GM12801 (cell line): ENCODE results near the gene AFF1.

ENCODE experiments used
- TF ChIP-seq, protein P1 (sequence below): IDR thresholded peaks from one replicate; pipeline ENCODE4 v1.5.1; 2011; ENCODE audit warnings: control low read depth; ENCODE audit not compliant: insufficient read length; ENCODE audit errors: extremely low read depth

The AFF1 gene

DNA sequence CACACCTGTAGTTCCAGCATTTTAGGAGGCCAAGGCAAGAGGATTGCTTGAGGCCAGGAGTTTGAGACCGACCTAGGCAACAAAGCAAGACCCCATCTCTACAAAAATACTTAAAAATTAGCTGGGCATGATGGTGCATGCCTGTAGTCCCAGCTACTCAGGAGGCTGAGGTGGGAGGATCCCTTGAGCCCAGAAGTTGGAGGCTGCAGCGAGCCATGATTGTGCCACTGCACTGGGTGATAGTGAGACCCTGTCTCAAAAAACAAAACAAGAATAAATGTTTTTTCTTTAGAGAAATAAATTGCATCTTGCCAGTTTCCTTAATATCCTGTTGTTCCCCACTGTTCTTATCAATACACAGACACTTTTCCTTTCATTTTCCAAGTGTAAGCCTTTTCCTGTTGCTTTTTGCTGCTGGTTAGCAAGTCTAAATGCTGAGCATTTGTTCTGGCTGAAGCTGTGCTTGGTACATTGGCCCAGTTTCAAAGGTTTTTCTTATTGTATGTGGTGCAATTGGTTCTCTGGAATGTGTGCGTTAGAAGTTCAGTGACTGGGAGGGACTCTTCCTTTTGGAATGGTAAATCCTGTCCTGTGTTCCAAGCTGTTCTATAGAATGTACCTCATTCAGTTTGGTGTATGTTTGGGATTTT is 98.2 kb downstream of the AFF1 start:
- TF ChIP-seq, protein P1, sequence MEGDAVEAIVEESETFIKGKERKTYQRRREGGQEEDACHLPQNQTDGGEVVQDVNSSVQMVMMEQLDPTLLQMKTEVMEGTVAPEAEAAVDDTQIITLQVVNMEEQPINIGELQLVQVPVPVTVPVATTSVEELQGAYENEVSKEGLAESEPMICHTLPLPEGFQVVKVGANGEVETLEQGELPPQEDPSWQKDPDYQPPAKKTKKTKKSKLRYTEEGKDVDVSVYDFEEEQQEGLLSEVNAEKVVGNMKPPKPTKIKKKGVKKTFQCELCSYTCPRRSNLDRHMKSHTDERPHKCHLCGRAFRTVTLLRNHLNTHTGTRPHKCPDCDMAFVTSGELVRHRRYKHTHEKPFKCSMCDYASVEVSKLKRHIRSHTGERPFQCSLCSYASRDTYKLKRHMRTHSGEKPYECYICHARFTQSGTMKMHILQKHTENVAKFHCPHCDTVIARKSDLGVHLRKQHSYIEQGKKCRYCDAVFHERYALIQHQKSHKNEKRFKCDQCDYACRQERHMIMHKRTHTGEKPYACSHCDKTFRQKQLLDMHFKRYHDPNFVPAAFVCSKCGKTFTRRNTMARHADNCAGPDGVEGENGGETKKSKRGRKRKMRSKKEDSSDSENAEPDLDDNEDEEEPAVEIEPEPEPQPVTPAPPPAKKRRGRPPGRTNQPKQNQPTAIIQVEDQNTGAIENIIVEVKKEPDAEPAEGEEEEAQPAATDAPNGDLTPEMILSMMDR: no peak

DNA sequence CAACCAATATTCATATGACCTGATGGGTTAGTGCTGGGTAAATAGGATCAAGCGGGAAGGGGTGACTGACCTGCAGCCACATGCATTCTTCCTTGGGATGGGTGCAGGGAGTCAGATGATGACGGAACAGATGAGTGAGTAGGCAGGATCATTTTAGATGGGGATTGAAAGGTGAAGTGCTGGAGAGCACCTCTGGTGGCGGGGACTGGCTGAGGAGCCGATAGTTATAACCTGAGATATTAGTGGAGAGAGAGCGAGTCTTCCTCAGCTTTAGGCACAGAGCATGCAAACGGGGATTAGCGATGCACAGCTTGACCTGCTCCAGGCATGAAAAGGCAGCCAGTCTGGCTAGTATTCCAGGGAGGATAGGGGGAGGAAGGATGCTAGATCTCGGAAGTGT is 99.1 kb downstream of the AFF1 start:
- TF ChIP-seq, protein P1: no peak

DNA sequence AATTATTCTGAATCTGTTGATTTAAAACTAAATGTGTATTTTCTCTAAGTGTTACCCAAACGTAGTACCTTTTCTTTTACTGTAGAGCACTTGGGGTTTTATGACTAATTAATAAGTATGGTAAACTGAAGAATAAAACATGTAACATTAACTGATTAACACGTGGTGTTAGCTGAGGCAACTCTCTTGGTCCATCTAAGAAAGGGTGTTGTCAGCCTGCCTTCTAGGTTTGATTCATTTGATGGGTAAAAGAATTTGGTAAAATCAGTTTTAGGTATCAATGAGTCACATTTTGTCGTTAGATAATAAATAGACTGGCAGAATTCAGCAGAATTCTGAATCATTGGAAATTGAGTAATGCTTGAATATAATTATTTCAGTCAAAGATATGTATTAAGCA is 99.7 kb downstream of the AFF1 start:
- TF ChIP-seq, protein P1: no peak

DNA sequence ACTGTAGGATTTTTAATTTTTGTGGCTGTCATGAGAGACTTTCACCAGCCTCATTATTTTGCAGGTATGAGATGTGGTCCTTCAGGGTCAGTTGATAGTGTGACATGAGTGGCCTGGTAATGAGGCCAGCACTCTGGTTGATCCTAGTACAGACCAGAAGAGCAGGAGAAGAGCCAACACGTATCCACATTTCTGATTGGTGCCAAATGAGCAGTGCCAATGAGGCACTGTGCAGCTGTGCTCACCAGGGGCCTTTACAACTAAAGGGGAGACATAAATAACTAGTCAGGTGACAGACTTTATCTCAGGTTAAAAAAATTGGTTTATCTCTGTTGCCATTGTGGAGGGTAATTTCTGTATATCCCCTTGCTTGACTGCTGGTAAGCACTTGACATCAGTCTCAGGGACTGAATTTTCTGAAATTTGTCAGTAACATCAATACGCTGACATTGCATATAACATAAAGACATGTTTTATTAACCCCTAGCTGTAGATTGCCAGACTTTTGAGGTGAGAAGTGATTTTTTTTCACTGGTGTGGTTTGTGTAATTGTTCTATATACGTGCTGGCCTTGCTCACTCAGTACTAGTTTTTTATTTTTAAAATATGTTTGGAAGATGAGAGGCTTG is 101.2 kb downstream of the AFF1 start:
- TF ChIP-seq, protein P1: no peak

DNA sequence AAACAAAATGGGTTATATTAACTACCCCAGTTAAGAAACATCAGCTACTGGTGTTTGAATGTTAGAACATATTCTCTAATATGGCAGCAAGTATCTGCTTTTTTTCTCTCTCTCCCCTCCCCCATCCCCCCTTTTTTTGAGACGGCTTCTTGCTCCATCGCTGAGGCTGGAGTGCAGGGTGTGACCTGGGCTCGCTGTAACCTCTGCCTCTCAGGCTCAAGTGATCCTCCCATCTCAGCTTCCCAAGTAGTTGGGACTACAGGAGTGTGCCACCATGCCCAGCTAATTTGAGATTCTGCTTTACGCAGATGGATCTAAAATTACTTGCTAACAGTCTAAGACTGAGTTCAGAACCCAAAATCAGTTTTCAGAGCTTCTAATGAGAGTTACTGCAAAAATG is 101.9 kb downstream of the AFF1 start:
- TF ChIP-seq, protein P1: no peak

DNA sequence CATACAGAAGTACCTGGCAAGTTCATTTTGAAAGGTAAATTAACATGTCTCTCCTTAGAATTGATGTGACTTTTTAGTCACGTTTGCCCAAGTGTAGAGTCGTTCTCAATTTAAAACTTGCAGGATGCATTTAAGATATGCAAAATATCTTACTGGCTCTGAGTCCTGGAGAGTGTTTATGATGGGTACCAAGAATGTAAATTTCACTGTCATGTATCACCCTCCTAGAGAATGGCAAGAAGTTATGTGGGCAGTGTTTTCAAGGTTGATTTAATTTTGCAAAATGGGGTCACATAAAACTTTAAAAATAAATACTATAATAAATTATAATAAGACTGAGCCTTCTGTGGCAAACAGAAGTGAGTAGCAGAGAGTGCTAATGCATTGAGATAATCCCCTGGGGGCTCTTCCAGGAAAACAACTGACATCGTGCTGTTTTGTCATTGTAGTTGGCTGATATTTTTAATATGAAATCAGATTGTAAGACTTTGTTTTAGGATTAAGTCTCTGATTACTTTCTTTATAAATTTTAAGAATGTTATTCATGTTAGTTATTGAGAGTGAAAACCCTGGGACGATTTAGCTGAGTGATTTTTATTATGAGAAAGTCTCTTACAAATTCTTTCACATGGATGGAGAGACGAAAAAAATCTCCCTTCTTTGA is 103.0 kb downstream of the AFF1 start:
- TF ChIP-seq, protein P1: no peak

DNA sequence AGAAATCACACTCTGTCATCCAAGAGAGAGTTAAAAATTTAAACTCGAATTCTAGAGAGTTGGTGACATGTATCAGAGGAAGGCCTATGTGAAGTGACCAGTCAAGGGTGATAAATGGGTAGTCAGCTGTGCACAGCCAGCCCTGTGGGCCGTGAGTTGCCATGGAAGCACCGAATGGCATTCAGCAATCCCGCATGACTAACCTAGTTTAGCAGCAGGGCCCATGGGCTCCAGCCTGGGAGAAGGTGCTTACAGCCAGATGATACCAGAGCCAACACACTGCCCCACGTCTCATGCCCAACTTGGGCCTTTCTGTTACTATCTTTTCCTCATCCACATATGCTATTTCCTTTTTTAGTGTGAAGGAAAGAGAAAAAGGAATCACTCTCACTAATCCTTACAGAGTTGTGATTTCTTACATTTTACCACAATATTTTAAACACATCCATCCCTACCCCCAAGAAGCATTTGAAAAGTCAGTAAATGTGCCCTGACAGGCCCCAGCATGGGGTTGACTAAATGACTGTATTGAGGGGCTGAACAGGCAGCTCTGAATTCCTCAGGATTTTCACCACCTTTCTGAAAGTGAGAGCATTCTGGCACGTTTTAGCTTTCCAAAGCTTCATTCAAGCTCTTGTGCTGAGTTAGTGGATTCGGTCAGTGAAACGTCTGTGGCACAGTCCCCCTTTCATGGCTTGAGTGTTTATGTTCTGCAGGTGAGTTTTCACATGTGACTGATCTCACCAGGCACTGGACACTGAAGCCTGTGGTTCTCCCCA is 104.2 kb downstream of the AFF1 start:
- TF ChIP-seq, protein P1: no peak
